WTC11 (cell line): ENCODE results near the gene KRI1. TPM values are rescaled to one million over a fixed set of nuclear protein-coding genes. Genes with fewer than 3 reads are reported as not detected.

ENCODE experiments used
- ATF2 ChIP-seq: sonication (generic); formaldehyde crosslinking; IDR thresholded peaks from 2 replicates; pipeline ENCODE4 v1.8.1; 2022; ENCODE audit warnings: low read depth, missing genetic modification reagents, borderline replicate concordance
- EMX1 ChIP-seq: fragments of 250-450 bp; sonication (Bioruptor Pico); IDR thresholded peaks from 2 replicates; pipeline ENCODE4 v1.8.0; 2021; ENCODE audit warnings: mild to moderate bottlenecking
- ETV6 ChIP-seq: sonication (generic); formaldehyde crosslinking; IDR thresholded peaks from 2 replicates; pipeline ENCODE4 v1.8.1; 2022; ENCODE audit warnings: mild to moderate bottlenecking, missing genetic modification reagents
- FOXJ3 ChIP-seq: sonication (generic); formaldehyde crosslinking; IDR thresholded peaks from 2 replicates; pipeline ENCODE4 v1.9.0; 2021; ENCODE audit warnings: missing genetic modification reagents, mild to moderate bottlenecking, borderline replicate concordance
- FOXK1 ChIP-seq: sonication (generic); formaldehyde crosslinking; IDR thresholded peaks from 2 replicates; pipeline ENCODE4 v1.8.0; 2022; ENCODE audit warnings: mild to moderate bottlenecking, moderate library complexity, missing genetic modification reagents
- FOXP1 ChIP-seq: sonication (generic); formaldehyde crosslinking; IDR thresholded peaks from 2 replicates; pipeline ENCODE4 v1.8.0; 2022; ENCODE audit warnings: missing genetic modification reagents, mild to moderate bottlenecking, moderate library complexity, borderline replicate concordance
- FOXP4 ChIP-seq: sonication (generic); formaldehyde crosslinking; IDR thresholded peaks from 2 replicates; pipeline ENCODE4 v1.8.0; 2022; ENCODE audit warnings: mild to moderate bottlenecking, missing genetic modification reagents
- GRHL2 ChIP-seq: fragments of 250-450 bp; sonication (Bioruptor Pico); IDR thresholded peaks from 2 replicates; pipeline ENCODE4 v1.8.0; 2022; ENCODE audit warnings: mild to moderate bottlenecking, moderate library complexity; ENCODE audit not compliant: insufficient replicate concordance, severe bottlenecking
- JAZF1 ChIP-seq: fragments of 250-450 bp; sonication (Bioruptor Pico); IDR thresholded peaks from 2 replicates; pipeline ENCODE4 v1.9.0; 2021; ENCODE audit warnings: moderate library complexity, mild to moderate bottlenecking, inconsistent platforms
- MAX ChIP-seq: sonication (generic); formaldehyde crosslinking; IDR thresholded peaks from 2 replicates; pipeline ENCODE4 v1.8.0; 2022; ENCODE audit warnings: mild to moderate bottlenecking, missing genetic modification reagents
- NFE2L1 ChIP-seq: sonication (generic); formaldehyde crosslinking; IDR thresholded peaks from 2 replicates; pipeline ENCODE4 v1.8.1; 2023; ENCODE audit warnings: missing genetic modification reagents
- NFYB ChIP-seq: sonication (generic); formaldehyde crosslinking; conservative IDR thresholded peaks from 2 replicates; pipeline ENCODE4 v1.8.0; 2022; ENCODE audit warnings: low read depth, missing genetic modification reagents
- NR1H2 ChIP-seq: sonication (generic); formaldehyde crosslinking; IDR thresholded peaks from 2 replicates; pipeline ENCODE4 v1.9.0; 2021; ENCODE audit warnings: mild to moderate bottlenecking, moderate library complexity, missing genetic modification reagents
- SOX15 ChIP-seq: fragments of 250-450 bp; sonication (Bioruptor Pico); IDR thresholded peaks from 2 replicates; pipeline ENCODE4 v1.9.0; 2021; ENCODE audit warnings: mild to moderate bottlenecking
- TCF7 ChIP-seq: sonication (generic); formaldehyde crosslinking; IDR thresholded peaks from 2 replicates; pipeline ENCODE4 v1.8.0; 2022; ENCODE audit warnings: mild to moderate bottlenecking, low read depth, missing genetic modification reagents, moderate library complexity
- TEAD1 ChIP-seq: sonication (generic); formaldehyde crosslinking; IDR thresholded peaks from 2 replicates; pipeline ENCODE4 v1.8.0; 2022; ENCODE audit warnings: mild to moderate bottlenecking, missing genetic modification reagents
- TP53 ChIP-seq: sonication (generic); formaldehyde crosslinking; IDR thresholded peaks from 2 replicates; pipeline ENCODE4 v1.8.1; 2023; ENCODE audit warnings: mild to moderate bottlenecking, missing genetic modification reagents
- USF1 ChIP-seq: sonication (generic); formaldehyde crosslinking; IDR thresholded peaks from 2 replicates; pipeline ENCODE4 v1.8.0; 2022; ENCODE audit warnings: mild to moderate bottlenecking, missing genetic modification reagents
- ZBTB21 ChIP-seq: sonication (generic); formaldehyde crosslinking; IDR thresholded peaks from 2 replicates; pipeline ENCODE4 v1.8.1; 2023; ENCODE audit warnings: mild to moderate bottlenecking, missing genetic modification reagents, borderline replicate concordance
- ZBTB43 ChIP-seq: sonication (generic); formaldehyde crosslinking; IDR thresholded peaks from 2 replicates; pipeline ENCODE4 v1.8.1; 2023; ENCODE audit warnings: mild to moderate bottlenecking, missing genetic modification reagents
- ZNF121 ChIP-seq: sonication (generic); formaldehyde crosslinking; IDR thresholded peaks from 2 replicates; pipeline ENCODE4 v1.8.0; 2023; ENCODE audit warnings: missing genetic modification reagents
- ZNF138 ChIP-seq: sonication (generic); formaldehyde crosslinking; conservative IDR thresholded peaks from 2 replicates; pipeline ENCODE4 v1.8.1; 2022; ENCODE audit warnings: mild to moderate bottlenecking, moderate library complexity, missing genetic modification reagents
- ZNF232 ChIP-seq: sonication (generic); formaldehyde crosslinking; IDR thresholded peaks from 2 replicates; pipeline ENCODE4 v1.8.0; 2022; ENCODE audit warnings: mild to moderate bottlenecking, missing genetic modification reagents
- ZNF263 ChIP-seq: sonication (generic); formaldehyde crosslinking; IDR thresholded peaks from 2 replicates; pipeline ENCODE4 v1.8.1; 2022; ENCODE audit warnings: low read depth, mild to moderate bottlenecking, moderate library complexity, missing genetic modification reagents
- ZNF416 ChIP-seq: fragments of 250-450 bp; sonication (Bioruptor Pico); IDR thresholded peaks from 2 replicates; pipeline ENCODE4 v1.9.0; 2021; ENCODE audit warnings: mild to moderate bottlenecking, inconsistent platforms
- total RNA-seq: library from RNA; stranded (reverse); gene quantifications from 3 replicates; pipeline ENCODE4 v1.2.3, GENCODE V29; 2021
- TF ChIP-seq, protein P1 (sequence below): sonication (generic); formaldehyde crosslinking; IDR thresholded peaks from 2 replicates; pipeline ENCODE4 v1.8.0; 2022; ENCODE audit warnings: missing genetic modification reagents
- TF ChIP-seq, protein P2 (sequence below): sonication (generic); formaldehyde crosslinking; IDR thresholded peaks from 2 replicates; pipeline ENCODE4 v1.8.1; 2023; ENCODE audit warnings: mild to moderate bottlenecking, missing genetic modification reagents, moderate library complexity

The KRI1 gene
- total RNA-seq, 1 experiment from 2014 or later: 43.6 TPM

DNA sequence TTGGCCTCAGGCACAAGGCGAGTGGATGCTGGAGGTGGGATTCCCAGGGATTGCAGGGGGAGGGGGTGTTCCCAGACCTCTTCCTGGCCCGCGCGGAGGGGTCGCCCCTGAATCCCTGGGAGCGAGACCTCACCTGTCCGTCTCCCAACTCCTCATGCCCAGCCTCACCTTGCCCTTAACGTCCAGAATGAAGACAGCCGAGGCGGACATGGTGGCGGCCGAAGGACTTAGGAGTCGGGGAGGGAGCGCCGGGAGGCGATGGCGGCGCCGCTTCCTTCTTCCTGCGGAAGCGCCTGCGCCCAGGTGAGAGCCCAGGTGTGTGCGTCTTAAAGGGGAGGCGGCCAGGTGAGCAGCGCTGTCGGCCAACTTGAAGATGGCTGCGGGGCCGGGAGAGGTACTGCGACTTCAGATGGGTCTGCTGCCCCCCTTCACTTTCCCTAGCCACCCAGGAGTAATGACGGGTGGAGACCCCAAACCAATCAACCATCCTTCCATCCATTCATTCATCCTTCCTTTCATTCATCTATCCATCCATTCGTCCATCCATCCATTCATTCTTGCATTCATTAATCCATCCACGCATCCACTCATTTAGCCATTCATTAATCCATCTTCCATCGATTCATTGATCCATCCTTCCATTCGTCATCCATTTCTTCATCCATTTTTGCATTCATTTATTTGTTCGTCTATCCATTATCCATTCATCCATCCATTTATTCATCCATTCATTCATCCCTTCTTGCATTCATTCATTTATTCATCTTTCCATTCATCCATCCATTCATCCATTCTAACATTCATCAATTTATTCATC is 21.4 kb upstream of the KRI1 start, which contains the start of gene AP1M2 (continued):
- no peak for TF ChIP-seq ATF2
- peak; percentile 49; the same call in 1 of the 2 replicates for TF ChIP-seq ZBTB43
- no peak for TF ChIP-seq NFYB (CRISPR knock-in tag)
- TF ChIP-seq ZNF416: no peak
- TF ChIP-seq SOX15 (CRISPR knock-in tag): no peak
- TF ChIP-seq ZNF138 (CRISPR knock-in tag): 0 out of 2 replicates have a peak, but pooled peaks have one; percentile 21
- peak; percentile 86 for TF ChIP-seq MAX (CRISPR knock-in tag)
- peak; percentile 60; the same call in 1 of the 2 replicates for TF ChIP-seq FOXK1 (CRISPR knock-in tag)
- TF ChIP-seq ETV6: peak; percentile 91
- TF ChIP-seq TEAD1 (CRISPR knock-in tag): peak; percentile 58
- no peak for TF ChIP-seq ZNF263 (CRISPR knock-in tag)
- TF ChIP-seq NR1H2 (CRISPR knock-in tag): no peak
- TF ChIP-seq, protein P1, sequence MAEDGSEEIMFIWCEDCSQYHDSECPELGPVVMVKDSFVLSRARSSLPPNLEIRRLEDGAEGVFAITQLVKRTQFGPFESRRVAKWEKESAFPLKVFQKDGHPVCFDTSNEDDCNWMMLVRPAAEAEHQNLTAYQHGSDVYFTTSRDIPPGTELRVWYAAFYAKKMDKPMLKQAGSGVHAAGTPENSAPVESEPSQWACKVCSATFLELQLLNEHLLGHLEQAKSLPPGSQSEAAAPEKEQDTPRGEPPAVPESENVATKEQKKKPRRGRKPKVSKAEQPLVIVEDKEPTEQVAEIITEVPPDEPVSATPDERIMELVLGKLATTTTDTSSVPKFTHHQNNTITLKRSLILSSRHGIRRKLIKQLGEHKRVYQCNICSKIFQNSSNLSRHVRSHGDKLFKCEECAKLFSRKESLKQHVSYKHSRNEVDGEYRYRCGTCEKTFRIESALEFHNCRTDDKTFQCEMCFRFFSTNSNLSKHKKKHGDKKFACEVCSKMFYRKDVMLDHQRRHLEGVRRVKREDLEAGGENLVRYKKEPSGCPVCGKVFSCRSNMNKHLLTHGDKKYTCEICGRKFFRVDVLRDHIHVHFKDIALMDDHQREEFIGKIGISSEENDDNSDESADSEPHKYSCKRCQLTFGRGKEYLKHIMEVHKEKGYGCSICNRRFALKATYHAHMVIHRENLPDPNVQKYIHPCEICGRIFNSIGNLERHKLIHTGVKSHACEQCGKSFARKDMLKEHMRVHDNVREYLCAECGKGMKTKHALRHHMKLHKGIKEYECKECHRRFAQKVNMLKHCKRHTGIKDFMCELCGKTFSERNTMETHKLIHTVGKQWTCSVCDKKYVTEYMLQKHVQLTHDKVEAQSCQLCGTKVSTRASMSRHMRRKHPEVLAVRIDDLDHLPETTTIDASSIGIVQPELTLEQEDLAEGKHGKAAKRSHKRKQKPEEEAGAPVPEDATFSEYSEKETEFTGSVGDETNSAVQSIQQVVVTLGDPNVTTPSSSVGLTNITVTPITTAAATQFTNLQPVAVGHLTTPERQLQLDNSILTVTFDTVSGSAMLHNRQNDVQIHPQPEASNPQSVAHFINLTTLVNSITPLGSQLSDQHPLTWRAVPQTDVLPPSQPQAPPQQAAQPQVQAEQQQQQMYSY (CRISPR knock-in tag): no peak
- no peak for TF ChIP-seq JAZF1 (CRISPR knock-in tag)
- peak; percentile 62; the same call in 1 of the 2 replicates for TF ChIP-seq ZNF232 (CRISPR knock-in tag)
- TF ChIP-seq FOXJ3 (CRISPR knock-in tag): no peak
- no peak for TF ChIP-seq TCF7 (CRISPR knock-in tag)
- TF ChIP-seq EMX1 (CRISPR knock-in tag): no peak
- 0 out of 2 replicates have a peak, but pooled peaks have one; percentile 42 for TF ChIP-seq USF1 (CRISPR knock-in tag)
- TF ChIP-seq ZBTB21 (CRISPR knock-in tag): peak; percentile 35; the same call in 1 of the 2 replicates
- TF ChIP-seq TP53: peak; percentile 65; the same call in 1 of the 2 replicates
- TF ChIP-seq ZNF121: peak; percentile 14; the same call in 1 of the 2 replicates
- TF ChIP-seq FOXP4 (CRISPR knock-in tag): peak; percentile 85; the same call in 1 of the 2 replicates
- TF ChIP-seq GRHL2 (CRISPR knock-in tag): no peak
- TF ChIP-seq FOXP1 (CRISPR knock-in tag): peak; percentile 67; the same call in 1 of the 2 replicates
- TF ChIP-seq NFE2L1: peak; percentile 61; the same call in 1 of the 2 replicates
- TF ChIP-seq, protein P2, sequence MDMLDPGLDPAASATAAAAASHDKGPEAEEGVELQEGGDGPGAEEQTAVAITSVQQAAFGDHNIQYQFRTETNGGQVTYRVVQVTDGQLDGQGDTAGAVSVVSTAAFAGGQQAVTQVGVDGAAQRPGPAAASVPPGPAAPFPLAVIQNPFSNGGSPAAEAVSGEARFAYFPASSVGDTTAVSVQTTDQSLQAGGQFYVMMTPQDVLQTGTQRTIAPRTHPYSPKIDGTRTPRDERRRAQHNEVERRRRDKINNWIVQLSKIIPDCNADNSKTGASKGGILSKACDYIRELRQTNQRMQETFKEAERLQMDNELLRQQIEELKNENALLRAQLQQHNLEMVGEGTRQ (CRISPR knock-in tag): peak; percentile 35; the same call in 1 of the 2 replicates
- TF ChIP-seq, all 79 proteins: peak for 17
